PC-9 (cell line): ENCODE data around the gene MRPL27.

ENCODE experiments used
- CTCF ChIP-seq: fragments of 200-600 bp; sonication (generic); conservative IDR thresholded peaks from 2 replicates; pipeline ENCODE4 v1.6.1; 2017; ENCODE audit warnings: mixed run types, antibody characterized with exemption, mild to moderate bottlenecking, moderate library complexity
- EZH2 ChIP-seq: fragments of 200-600 bp; sonication (generic); IDR thresholded peaks from 2 replicates; pipeline ENCODE4 v1.8.0; 2017; ENCODE audit warnings: antibody characterized with exemption, low read depth

- TF ChIP-seq CTCF, result no peak
- no peak for TF ChIP-seq EZH2
These were observed 24.9 kb upstream of the MRPL27 start for GRCh38 chr17:50397919-50398285.
